Sigmoid colon (tissue), 4 donors: ENCODE data around the gene OVCA2.

Experiments used
- CTCF ChIP-seq, 4 experiments: fragments of 450-650 bp in 3 of 4; fragments of 200-600 bp in 1 of 4; IDR thresholded peaks; one replicate each; pipeline ENCODE4 v1.5.1; 2016 to 2019; ENCODE audit warnings: antibody characterized with exemption in 4 of 4, mild to moderate bottlenecking in 3 of 4, moderate library complexity in 2 of 4
- POLR2A ChIP-seq, 2 donors: fragments of 450-650 bp; IDR thresholded peaks; one replicate each; pipeline ENCODE4 v1.6.1; 2016; ENCODE audit warnings: antibody characterized with exemption in 2 of 2, mild to moderate bottlenecking in 2 of 2, moderate library complexity in 2 of 2
- POLR2AphosphoS5 ChIP-seq, 4 donors: sonication (generic); formaldehyde crosslinking; IDR thresholded peaks; one replicate each; pipeline ENCODE4 v1.6.1; 2017; ENCODE audit warnings: antibody characterized with exemption in 4 of 4

- TF ChIP-seq POLR2A (IDR thresholded peaks at IDR 0.05) (no peak), CTCF (IDR thresholded peaks at IDR 0.05) (no peak), POLR2AphosphoS5 (IDR thresholded peaks at IDR 0.05) (no peak)
These were observed 17.9 kb downstream of the OVCA2 start for GRCh38 chr17:2059547-2060384.
